ENCODE results near the gene BDKRB2. TPM values are rescaled to one million over a fixed set of nuclear protein-coding genes. Genes with fewer than 3 reads are reported as not detected.
"Not testable (repeated sequence)": the region's sequence is repeated elsewhere in the genome, so short reads cannot be mapped to it uniquely, and the experiment has no call there.

BDKRB2 gene
- polyA plus RNA-seq, 1 experiment: 26.8 TPM

DNA sequence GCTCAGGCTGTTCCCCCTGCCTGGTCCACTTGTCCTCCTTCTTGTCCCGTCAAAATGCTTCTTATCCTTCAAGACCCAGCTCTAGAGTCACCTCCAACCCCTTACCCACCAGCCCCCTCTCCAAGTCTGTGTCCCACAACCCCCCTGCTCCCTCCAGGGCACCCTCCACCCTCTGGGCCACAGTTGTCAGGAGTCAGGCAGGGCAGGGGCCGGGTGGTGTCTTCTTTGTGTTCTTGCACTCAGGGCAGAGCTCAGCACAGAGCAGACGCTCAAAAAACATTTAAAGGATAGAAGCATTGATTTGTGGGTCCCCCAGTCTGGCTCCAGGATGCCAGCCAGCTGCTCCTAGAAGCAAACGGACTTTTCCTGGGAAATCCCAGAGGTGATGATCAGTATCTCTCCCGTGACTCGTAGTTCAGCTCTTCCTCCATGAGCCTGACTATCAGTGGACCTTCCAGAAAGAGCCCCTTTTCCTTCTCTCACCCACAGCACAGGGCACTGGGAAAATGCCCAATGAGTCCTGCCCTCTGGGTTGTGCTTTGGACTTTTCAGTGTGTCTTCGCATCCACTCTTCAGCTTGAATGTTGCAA lies 34.1 kb downstream of the BDKRB2 start:
- H3K27me3 ChIP-seq (ENCODE audit: control insufficient read depth, insufficient read depth, low read length): no peaks in the 10 kb centered on the region
- no peak overlapping the region for H3K4me3 ChIP-seq (ENCODE audit: low read depth, low read length)
- DNase-seq (ENCODE audit: low read depth): no peak
- CTCF ChIA-PET: interaction anchor here (1.1 kb wide), 1 partner anchor 14 kb away, joined by 3 read pairs; no protein-coding TSS in a partner anchor
- POLR2A ChIA-PET: no interaction called here
- TF ChIP-seq, protein P1, sequence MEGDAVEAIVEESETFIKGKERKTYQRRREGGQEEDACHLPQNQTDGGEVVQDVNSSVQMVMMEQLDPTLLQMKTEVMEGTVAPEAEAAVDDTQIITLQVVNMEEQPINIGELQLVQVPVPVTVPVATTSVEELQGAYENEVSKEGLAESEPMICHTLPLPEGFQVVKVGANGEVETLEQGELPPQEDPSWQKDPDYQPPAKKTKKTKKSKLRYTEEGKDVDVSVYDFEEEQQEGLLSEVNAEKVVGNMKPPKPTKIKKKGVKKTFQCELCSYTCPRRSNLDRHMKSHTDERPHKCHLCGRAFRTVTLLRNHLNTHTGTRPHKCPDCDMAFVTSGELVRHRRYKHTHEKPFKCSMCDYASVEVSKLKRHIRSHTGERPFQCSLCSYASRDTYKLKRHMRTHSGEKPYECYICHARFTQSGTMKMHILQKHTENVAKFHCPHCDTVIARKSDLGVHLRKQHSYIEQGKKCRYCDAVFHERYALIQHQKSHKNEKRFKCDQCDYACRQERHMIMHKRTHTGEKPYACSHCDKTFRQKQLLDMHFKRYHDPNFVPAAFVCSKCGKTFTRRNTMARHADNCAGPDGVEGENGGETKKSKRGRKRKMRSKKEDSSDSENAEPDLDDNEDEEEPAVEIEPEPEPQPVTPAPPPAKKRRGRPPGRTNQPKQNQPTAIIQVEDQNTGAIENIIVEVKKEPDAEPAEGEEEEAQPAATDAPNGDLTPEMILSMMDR (IDR thresholded peaks at IDR 0.05; ENCODE audit: insufficient read depth, low read depth, low read length): no peak
- peaks cover 40% of the 10 kb centered on the region for H3K36me3 ChIP-seq (ENCODE audit: control insufficient read depth, insufficient read depth, low read length)

DNA sequence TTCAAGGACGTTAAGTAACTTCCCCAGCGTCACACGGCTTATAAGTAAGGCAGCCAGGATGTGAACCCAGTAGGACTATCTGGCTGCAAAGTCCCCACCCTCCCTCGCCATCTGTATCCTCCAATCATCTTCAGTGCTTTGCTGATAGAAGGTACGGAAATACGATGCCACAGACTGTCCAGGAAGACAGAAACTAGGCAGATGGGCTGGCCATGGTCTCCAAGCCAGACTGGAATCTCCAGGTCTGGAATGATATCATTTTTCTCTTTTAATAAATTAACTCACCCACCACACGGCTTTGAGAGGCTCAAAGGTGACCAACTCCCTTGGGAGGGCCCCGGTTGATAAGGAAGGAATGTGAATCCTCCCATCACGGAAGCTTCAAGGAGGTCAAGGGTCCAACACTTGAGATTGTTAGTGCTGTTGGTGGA lies 35.1 kb downstream of the BDKRB2 start:
- CTCF ChIA-PET: interaction anchor here (1.1 kb wide), 1 partner anchor 14 kb away, joined by 3 read pairs; no protein-coding TSS in a partner anchor
- H3K36me3 ChIP-seq (ENCODE audit: control insufficient read depth, insufficient read depth, low read length): peaks cover 41% of the 10 kb centered on the region
- TF ChIP-seq, protein P1 (IDR thresholded peaks at IDR 0.05; ENCODE audit: insufficient read depth, low read depth, low read length): no peak
- DNase-seq (ENCODE audit: low read depth): no peak
- POLR2A ChIA-PET: no interaction called here
- H3K4me3 ChIP-seq (ENCODE audit: low read depth, low read length): no peak overlapping the region
- H3K27me3 ChIP-seq (ENCODE audit: control insufficient read depth, insufficient read depth, low read length): no peaks in the 10 kb centered on the region

DNA sequence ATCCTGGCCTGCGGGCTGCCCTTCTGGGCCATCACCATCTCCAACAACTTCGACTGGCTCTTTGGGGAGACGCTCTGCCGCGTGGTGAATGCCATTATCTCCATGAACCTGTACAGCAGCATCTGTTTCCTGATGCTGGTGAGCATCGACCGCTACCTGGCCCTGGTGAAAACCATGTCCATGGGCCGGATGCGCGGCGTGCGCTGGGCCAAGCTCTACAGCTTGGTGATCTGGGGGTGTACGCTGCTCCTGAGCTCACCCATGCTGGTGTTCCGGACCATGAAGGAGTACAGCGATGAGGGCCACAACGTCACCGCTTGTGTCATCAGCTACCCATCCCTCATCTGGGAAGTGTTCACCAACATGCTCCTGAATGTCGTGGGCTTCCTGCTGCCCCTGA lies 36.0 kb downstream of the BDKRB2 start:
- no peak overlapping the region for H3K4me3 ChIP-seq (ENCODE audit: low read depth, low read length)
- H3K36me3 ChIP-seq (ENCODE audit: control insufficient read depth, insufficient read depth, low read length): peaks cover 40% of the 10 kb centered on the region
- CTCF ChIA-PET: no interaction called here
- POLR2A ChIA-PET: no interaction called here
- no peaks in the 10 kb centered on the region for H3K27me3 ChIP-seq (ENCODE audit: control insufficient read depth, insufficient read depth, low read length)
- TF ChIP-seq, protein P1 (IDR thresholded peaks at IDR 0.05; ENCODE audit: insufficient read depth, low read depth, low read length): no peak
- DNase-seq (ENCODE audit: low read depth): no peak

DNA sequence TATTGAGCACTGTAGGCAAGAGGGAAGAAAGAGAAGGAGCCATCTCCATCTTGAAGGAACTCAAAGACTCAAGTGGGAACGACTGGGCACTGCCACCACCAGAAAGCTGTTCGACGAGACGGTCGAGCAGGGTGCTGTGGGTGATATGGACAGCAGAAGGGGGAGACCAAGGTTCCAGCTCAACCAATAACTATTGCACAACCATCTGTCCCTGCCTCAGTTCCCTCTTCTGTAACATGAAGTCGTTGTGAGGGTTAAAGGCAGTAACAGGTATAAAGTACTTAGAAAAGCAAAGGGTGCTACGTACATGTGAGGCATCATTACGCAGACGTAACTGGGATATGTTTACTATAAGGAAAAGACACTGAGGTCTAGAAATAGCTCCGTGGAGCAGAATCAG lies 37.5 kb downstream of the BDKRB2 start:
- H3K4me3 ChIP-seq (ENCODE audit: low read depth, low read length): no peak overlapping the region
- TF ChIP-seq, protein P1 (IDR thresholded peaks at IDR 0.05; ENCODE audit: insufficient read depth, low read depth, low read length): no peak
- H3K36me3 ChIP-seq (ENCODE audit: control insufficient read depth, insufficient read depth, low read length): peaks cover 36% of the 10 kb centered on the region
- POLR2A ChIA-PET: no interaction called here
- no peak for DNase-seq (ENCODE audit: low read depth)
- CTCF ChIA-PET: interaction anchor here (0.8 kb wide), 1 partner anchor 10 kb away, joined by 3 read pairs; no protein-coding TSS in a partner anchor
- no peaks in the 10 kb centered on the region for H3K27me3 ChIP-seq (ENCODE audit: control insufficient read depth, insufficient read depth, low read length)

DNA sequence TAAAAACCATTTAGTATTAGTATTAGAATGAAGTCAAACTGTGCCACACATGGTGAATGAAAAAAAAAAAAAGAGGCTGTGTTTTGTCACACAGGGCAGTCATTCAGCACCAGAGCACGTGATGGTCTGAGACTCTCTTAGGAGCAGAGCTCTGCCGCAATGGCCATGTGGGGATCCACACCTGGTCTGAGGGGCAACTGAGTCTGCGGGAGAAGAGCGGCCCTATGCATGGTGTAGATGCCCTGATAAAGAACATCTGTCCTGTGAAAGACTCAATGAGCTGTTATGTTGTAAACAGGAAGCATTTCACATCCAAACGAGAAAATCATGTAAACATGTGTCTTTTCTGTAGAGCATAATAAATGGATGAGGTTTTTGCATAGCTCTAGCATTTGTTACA lies 39.1 kb downstream of the BDKRB2 start:
- POLR2A ChIA-PET: no interaction called here
- no peak for DNase-seq (ENCODE audit: low read depth)
- CTCF ChIA-PET: interaction anchor here (0.9 to 1.5 kb wide), 3 partner anchors 16 to 143 kb away, joined by 3 to 5 read pairs (median 3); no protein-coding TSS in a partner anchor
- Histone ChIP-seq H3K36me3 (ENCODE audit: control insufficient read depth, insufficient read depth, low read length) (peaks cover 28% of the 10 kb centered on the region), H3K4me3 (ENCODE audit: low read depth, low read length) (no peak overlapping the region), H3K27me3 (ENCODE audit: control insufficient read depth, insufficient read depth, low read length) (no peaks in the 10 kb centered on the region)
- TF ChIP-seq, protein P1 (IDR thresholded peaks at IDR 0.05; ENCODE audit: insufficient read depth, low read depth, low read length): no peak

DNA sequence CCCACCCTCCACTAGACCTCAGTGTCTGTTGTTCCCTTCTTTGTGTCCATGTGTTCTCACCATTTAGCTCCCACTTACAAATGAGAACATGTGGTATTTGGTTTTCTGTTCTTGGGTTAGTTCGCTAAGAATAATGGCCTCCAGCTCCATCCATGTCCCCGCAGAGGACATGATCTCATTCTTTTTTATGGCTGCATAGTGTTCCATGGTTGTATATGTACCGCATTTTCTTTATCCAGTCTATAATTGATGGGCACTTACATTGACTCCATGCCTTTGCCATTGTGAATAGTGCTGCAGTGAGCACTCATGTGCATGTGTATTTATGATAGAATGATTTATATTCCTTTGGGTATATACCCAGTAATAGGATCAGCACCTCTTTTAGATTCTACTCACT lies 40.4 kb downstream of the BDKRB2 start:
- H3K27me3 ChIP-seq (ENCODE audit: control insufficient read depth, insufficient read depth, low read length); POLR2A ChIA-PET; H3K4me3 ChIP-seq (ENCODE audit: low read depth, low read length); CTCF ChIA-PET; DNase-seq (ENCODE audit: low read depth): not testable (repeated sequence)
- peaks cover 20% of the 10 kb centered on the region for H3K36me3 ChIP-seq (ENCODE audit: control insufficient read depth, insufficient read depth, low read length)

Data from BJ (cell line).